T-cell (primary cell): Measurements from ENCODE around the gene GCK. TPM values are rescaled to one million over a fixed set of nuclear protein-coding genes. Genes with fewer than 3 reads are reported as not detected.

Experiments used
- ATAC-seq, 4 experiments: fragments of 200-7000 bp in 3 of 4; fragments of 150-1000 bp in 1 of 4; cut with Tn5 transposase; replicated peaks in 1 of 4; 1 replicate in 3 of 4; 2 replicates in 1 of 4; pipeline ENCODE4 v1.10.0; 2021; ENCODE audit warnings: moderate library complexity in 3 of 4, mild to moderate bottlenecking in 2 of 4, moderate number of reproducible peaks in 1 of 4
- CTCF ChIA-PET, 2 donors: fragments of 300-600 bp; sonication (Branson Sonifier 250); formaldehyde crosslinking; loops; one replicate each; lab custom pipeline; 2022; ENCODE audit warnings: antibody characterized with exemption in 2 of 2; lab: Charles Lee
- POLR2A ChIA-PET, 2 donors: fragments of 300-600 bp; sonication (Branson Sonifier 250); formaldehyde crosslinking; loops; one replicate each; lab custom pipeline; 2022; ENCODE audit warnings: antibody characterized with exemption in 2 of 2; lab: Charles Lee
- DNase-seq, 35 experiments: peaks; one replicate each; pipeline versions ENCODE4 v3.0.0 to v3.0.0-alpha.2; 2013 to 2023
- H3K27ac ChIP-seq: one replicate; pipeline ENCODE4 v1.5.1; 2013; ENCODE audit warnings: low read length
- H3K27me3 ChIP-seq, 2 experiments: replicated peaks in 1 of 2; 1 replicate in 1 of 2; 2 replicates in 1 of 2; pipeline versions ENCODE4 v1.6.1 to v1.7.0; 2013; ENCODE audit warnings: low read length in 1 of 2, mixed read lengths in 1 of 2; ENCODE audit not compliant: control insufficient read depth in 2 of 2, insufficient read depth in 2 of 2; ENCODE audit errors: extremely low read depth in 1 of 2
- H3K36me3 ChIP-seq, 2 donors: 1 replicate in 1 of 2; 2 replicates in 1 of 2; pipeline versions ENCODE4 v1.6.1 to v1.7.0; 2013; ENCODE audit warnings: low read length in 1 of 2; ENCODE audit not compliant: control insufficient read depth in 2 of 2, insufficient read depth in 1 of 2; ENCODE audit errors: extremely low read depth in 1 of 2
- H3K4me1 ChIP-seq, 2 experiments: 1 replicate in 1 of 2; 2 replicates in 1 of 2; pipeline versions ENCODE4 v1.6.1 to v1.7.0; 2013; ENCODE audit warnings: low read length in 2 of 2, mixed read lengths in 1 of 2; ENCODE audit not compliant: insufficient read depth in 2 of 2, control insufficient read depth in 1 of 2; ENCODE audit errors: extremely low read depth in 1 of 2
- H3K4me3 ChIP-seq, 2 donors: 1 replicate in 1 of 2; 2 replicates in 1 of 2; pipeline versions ENCODE4 v1.5.1 to v1.7.0; 2013; ENCODE audit warnings: mild to moderate bottlenecking in 2 of 2, low read length in 1 of 2, moderate library complexity in 1 of 2; ENCODE audit not compliant: control insufficient read depth in 1 of 2; ENCODE audit errors: extremely low read depth in 1 of 2
- H3K9me3 ChIP-seq: 2 replicates; pipeline ENCODE4 v1.7.0; 2013
- H3K27ac Mint-ChIP-seq, 2 donors: one replicate each; pipeline ENCODE4 v1.8.0; 2020 to 2021; ENCODE audit warnings: mild to moderate bottlenecking in 2 of 2, mixed read lengths in 2 of 2
- H3K27me3 Mint-ChIP-seq, 2 donors: one replicate each; pipeline ENCODE4 v1.8.0; 2021 to 2022; ENCODE audit warnings: mixed read lengths in 2 of 2
- H3K36me3 Mint-ChIP-seq: one replicate; pipeline ENCODE4 v1.8.0; 2021; ENCODE audit warnings: mixed read lengths
- H3K4me1 Mint-ChIP-seq, 3 donors: one replicate each; pipeline ENCODE4 v1.8.0; 2020 to 2022; ENCODE audit warnings: mixed read lengths in 3 of 3, mild to moderate bottlenecking in 1 of 3
- H3K4me3 Mint-ChIP-seq, 3 donors: one replicate each; pipeline ENCODE4 v1.8.0; 2020 to 2022; ENCODE audit warnings: mild to moderate bottlenecking in 3 of 3, mixed read lengths in 3 of 3, moderate library complexity in 3 of 3
- H3K9me3 Mint-ChIP-seq, 3 donors: one replicate each; pipeline ENCODE4 v1.8.0; 2020 to 2022; ENCODE audit warnings: mixed read lengths in 3 of 3
- WGBS: methylation state at CpG from one replicate; pipeline ENCODE4 v1.1.5; 2013; ENCODE audit warnings: missing lambda C conversion rate; ENCODE audit not compliant: insufficient coverage; 5-methylcytosine and 5-hydroxymethylcytosine counted together
- total RNA-seq, 35 experiments: library from RNA in 6 of 35; stranded (reverse) in 6 of 35; fragments of 120-200 nt in 1 of 35; gene quantifications; one replicate each; pipeline versions ENCODE4 v1.2.1 to v1.2.4 and lab custom pipeline; 2013 to 2026

Gene GCK
- total RNA-seq, 5 donors from 2014 or later (not counting 1 experiment from before 2014, with no cell fraction given): 0.28 to 0.82 (median 0.43) TPM; not detected in 1

DNA sequence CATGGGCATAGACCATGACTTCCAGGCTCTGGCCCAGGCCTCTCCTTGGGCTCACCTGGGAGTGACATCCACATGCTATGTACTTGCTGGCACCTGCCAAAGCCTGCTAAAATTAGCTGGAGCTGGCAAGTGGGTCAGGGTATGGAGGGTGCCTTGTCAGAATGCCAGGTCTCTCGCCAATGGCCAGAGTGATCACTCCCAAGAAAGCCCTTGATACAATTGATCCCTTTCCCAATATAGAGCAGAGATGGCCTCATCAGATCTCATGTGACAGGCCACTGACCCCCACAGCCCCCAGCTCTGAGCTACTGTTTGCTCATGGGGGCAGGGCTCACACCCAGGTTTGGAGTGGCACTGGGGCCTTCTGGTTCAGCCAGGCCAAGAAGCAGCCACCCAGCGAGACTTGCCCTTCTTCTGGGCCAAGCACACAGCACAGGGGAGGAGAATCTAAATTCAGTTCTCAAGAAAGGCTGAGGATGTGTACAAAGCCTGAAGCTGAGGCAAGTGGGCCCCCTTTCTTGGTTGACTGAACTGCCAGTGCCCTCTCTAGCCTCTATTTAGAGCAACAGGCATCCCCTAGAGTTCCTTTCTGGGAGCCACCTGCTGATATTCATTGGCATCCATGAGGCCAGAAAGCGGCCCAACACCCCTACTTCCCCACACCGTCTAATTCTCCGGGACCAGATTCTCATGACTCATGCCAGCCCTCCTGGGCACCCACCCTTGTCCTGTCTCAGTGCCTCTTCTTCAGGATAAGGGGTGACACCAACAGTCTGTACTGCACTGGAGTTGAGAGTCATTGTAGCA, 29.2 kb downstream of the GCK start:
- Histone ChIP-seq H3K36me3 (no peaks in the 10 kb centered on the region), H3K9me3 (no peaks in the 10 kb centered on the region), H3K4me1 (no peaks in the 10 kb centered on the region), H3K27ac (no peak overlapping the region), H3K27me3 (peaks cover 0 to 29% of the 10 kb centered on the region in 2 experiments), H3K4me3 (no peak overlapping the region)
- Mint-ChIP-seq H3K27ac (no peak overlapping the region), H3K36me3 (no peaks in the 10 kb centered on the region), H3K9me3 (peaks cover 0 to 3% (median 0%) of the 10 kb centered on the region in 3 donors), H3K4me3 (no peak overlapping the region), H3K4me1 (no peaks in the 10 kb centered on the region), H3K27me3 (peaks cover 0 to 7% of the 10 kb centered on the region in 2 donors)
- POLR2A ChIA-PET: no interaction called here
- no peak for DNase-seq
- ATAC-seq: no peak
- CTCF ChIA-PET: no interaction called here
- WGBS: 83% methylated on average over 2 of the region's 5 CpGs

DNA sequence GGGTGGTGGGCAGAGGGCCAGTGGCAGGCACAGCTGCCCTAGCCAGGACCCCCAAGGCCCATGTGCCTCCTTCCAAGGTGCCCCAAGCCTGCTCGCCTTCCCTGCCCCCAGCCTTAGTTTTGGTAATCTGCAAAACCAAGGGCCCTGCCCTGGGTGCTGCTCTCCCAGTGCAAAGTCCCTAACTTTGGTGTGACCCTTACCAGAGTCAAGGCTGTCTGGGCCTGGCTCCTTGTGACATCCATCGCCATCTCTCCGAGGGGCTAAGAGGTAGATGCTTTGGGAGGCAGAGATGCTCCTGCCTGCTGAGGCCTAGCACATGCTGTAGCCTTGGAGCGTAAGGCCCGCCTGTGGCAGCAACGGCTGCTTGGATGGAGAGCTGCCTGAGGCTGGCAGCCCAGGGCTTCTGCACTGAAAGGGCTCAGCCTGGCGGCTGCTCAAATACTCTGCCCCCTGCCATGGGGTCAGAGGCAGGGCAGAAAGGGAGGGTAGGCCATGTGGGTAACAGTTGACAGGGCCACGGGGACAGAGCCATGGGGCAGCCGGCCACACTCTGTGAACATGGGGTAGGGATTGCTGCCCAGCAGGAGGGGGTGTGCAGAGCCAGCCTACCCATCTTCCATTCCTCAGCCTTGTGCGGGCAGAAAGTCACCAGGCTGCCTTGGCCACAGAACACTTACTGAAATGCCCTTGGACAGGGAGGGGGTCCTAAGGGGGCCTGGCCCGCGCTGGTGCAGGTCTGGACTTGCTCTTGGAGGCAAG, 30.2 kb downstream of the GCK start:
- ChIA-PET POLR2A (no interaction called here), CTCF (no interaction called here)
- Histone ChIP-seq H3K36me3 (no peaks in the 10 kb centered on the region), H3K9me3 (no peaks in the 10 kb centered on the region), H3K27me3 (peaks cover 0 to 31% of the 10 kb centered on the region in 2 experiments), H3K4me1 (no peaks in the 10 kb centered on the region), H3K4me3 (no peak overlapping the region), H3K27ac (no peak overlapping the region)
- no peaks in the 10 kb centered on the region for H3K9me3 Mint-ChIP-seq
- H3K27me3 Mint-ChIP-seq: peaks cover 0 to 7% of the 10 kb centered on the region in 2 donors
- no peak overlapping the region for H3K27ac Mint-ChIP-seq
- ATAC-seq (no peak), DNase-seq (no peak)
- 94% methylated on average over 6 of the region's 12 CpGs for WGBS
- no peaks in the 10 kb centered on the region for H3K4me1 Mint-ChIP-seq
- no peak overlapping the region for H3K4me3 Mint-ChIP-seq
- H3K36me3 Mint-ChIP-seq: no peaks in the 10 kb centered on the region

DNA sequence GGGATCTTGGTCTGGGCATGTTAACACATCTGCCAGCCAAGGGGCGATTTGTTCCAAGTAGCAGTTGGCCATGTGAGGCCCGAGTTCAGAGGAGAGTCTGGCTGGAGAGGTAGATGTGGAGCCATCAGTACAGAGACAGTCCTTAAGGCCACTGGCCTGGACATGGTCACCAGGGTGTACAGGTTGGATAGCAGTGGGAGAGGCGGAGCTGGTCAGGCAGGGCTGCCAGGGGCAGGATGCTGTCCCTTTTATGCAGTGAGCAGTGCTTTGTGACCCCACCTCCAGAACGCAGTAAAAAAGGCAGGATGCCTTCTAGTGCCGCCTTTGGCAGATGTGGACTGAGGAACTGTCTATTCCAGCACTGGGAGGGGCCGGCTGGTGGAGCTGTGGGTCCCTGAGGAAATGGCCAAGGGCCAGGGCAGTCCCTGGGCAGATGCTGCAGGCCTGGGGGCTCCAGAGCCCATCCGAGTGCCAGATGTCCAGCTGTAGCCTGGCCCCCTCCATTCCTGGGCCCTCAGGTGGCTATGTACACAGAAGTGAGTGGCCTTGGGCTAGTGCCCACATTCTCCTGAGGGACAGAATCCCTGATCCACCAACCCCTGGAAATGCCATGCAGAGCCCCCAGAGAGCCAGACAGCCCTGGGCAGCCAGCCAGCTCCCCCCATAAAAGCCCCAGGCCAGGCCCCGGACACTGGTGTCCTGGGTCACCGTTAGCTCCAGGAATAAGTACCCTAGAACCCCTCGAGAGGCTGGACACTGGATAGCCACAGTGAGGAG, 31.0 kb downstream of the GCK start:
- H3K4me3 ChIP-seq: no peak overlapping the region
- H3K27me3 ChIP-seq: peaks cover 0 to 31% of the 10 kb centered on the region in 2 experiments
- H3K27ac ChIP-seq: no peak overlapping the region
- no peaks in the 10 kb centered on the region for H3K9me3 ChIP-seq
- no peaks in the 10 kb centered on the region for H3K4me1 ChIP-seq
- Mint-ChIP-seq H3K4me3 (no peak overlapping the region), H3K9me3 (no peaks in the 10 kb centered on the region), H3K36me3 (no peaks in the 10 kb centered on the region), H3K27me3 (peaks cover 0 to 7% of the 10 kb centered on the region in 2 donors), H3K27ac (no peak overlapping the region), H3K4me1 (no peaks in the 10 kb centered on the region)
- ChIA-PET POLR2A (no interaction called here), CTCF (no interaction called here)
- 87% methylated on average over 7 of the region's 10 CpGs for whole genome bisulfite sequencing
- no peaks in the 10 kb centered on the region for H3K36me3 ChIP-seq
- ATAC-seq (no peak), DNase-seq (no peak)

DNA sequence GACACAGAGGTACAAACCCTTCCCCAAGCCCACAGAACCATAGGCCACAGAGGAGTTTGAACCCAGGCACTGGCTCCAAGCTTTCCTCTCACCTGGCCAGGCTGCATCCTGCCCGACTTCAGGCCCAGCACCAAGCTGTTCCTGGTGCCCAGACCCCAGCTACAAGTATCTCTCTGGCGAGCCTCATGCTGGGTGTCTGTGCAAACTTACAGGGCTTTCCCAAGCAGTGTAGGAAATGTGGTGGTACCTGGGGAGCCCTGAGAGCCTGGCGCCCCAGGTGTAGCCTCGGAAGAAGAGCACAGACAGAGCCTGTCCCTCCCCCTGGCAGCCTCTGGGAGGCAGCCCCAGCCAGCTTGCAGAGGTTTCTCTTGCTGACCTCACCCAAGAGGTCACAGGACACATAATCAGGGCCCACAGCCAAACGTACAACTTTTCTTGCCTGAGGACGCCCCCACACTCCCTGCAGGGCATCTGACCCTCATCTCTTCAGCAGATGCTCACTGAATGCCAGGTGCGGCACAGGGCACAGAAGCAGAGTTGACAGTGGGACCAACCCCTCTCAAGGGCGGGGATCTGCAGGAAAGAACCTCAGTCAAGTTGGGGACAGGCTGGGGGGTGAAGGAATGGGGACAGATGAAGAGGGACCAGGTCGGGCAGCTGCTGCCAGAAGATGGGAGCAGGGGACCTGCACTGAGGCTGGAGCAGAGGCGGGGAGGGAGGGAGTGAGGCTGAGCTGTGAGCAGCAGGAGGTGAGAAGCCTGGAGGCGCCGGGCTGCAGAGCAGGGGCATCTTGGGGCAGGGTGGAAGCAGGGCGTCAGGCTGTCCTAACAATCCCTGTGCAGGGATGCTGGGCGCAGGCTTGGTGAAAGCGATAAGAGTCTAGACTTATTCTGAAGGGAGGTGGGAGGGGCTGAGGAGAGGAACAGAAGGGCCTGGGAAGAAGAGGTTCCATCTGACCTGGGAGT, 31.8 kb downstream of the GCK start:
- no peaks in the 10 kb centered on the region for H3K9me3 ChIP-seq
- peaks cover 0 to 27% of the 10 kb centered on the region in 2 experiments for H3K27me3 ChIP-seq
- no peak overlapping the region for H3K4me3 Mint-ChIP-seq
- POLR2A ChIA-PET: no interaction called here
- no peak overlapping the region for H3K27ac Mint-ChIP-seq
- no peaks in the 10 kb centered on the region for H3K4me1 Mint-ChIP-seq
- no peaks in the 10 kb centered on the region for H3K4me1 ChIP-seq
- DNase-seq: no peak
- no peaks in the 10 kb centered on the region for H3K36me3 Mint-ChIP-seq
- H3K4me3 ChIP-seq: no peak overlapping the region
- CTCF ChIA-PET: no interaction called here
- H3K27me3 Mint-ChIP-seq: peaks cover 0 to 3% of the 10 kb centered on the region in 2 donors
- H3K27ac ChIP-seq: no peak overlapping the region
- no peaks in the 10 kb centered on the region for H3K36me3 ChIP-seq
- no peaks in the 10 kb centered on the region for H3K9me3 Mint-ChIP-seq
- ATAC-seq: no peak
- WGBS: 88% methylated on average over 15 of the region's 15 CpGs

DNA sequence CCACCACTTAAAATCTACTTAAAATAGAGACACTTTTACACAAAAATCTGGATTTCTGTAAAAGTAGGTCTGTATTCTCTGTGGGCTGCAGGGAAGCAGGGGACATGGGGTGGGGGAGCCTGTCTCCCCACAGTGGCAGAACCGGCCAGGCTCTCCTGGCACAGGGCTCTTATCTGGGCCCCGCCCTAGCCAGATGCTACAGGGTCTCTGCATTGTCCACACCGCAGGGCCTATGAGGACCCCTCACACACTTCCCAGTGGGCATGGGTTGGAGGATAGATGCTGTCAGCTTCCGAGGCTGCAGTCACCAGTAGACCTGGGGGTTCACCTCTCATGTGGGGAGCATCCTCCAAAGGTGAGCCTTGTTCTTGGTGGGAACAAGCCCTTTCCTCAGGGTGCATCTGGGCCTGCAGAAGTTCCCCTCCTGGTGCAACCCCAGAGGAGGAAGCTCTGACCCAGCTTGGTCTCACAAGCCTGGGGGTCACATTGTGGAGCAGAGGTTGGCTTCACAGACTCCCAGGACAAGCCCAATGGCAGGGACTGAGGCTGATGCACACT, 32.7 kb downstream of the GCK start:
- Mint-ChIP-seq H3K27me3 (no peaks in the 10 kb centered on the region), H3K4me3 (no peak overlapping the region), H3K36me3 (no peaks in the 10 kb centered on the region), H3K27ac (no peak overlapping the region), H3K9me3 (no peaks in the 10 kb centered on the region), H3K4me1 (no peaks in the 10 kb centered on the region)
- Histone ChIP-seq H3K9me3 (no peaks in the 10 kb centered on the region), H3K27ac (no peak overlapping the region), H3K36me3 (no peaks in the 10 kb centered on the region), H3K4me1 (no peaks in the 10 kb centered on the region), H3K27me3 (peaks cover 0 to 23% of the 10 kb centered on the region in 2 experiments), H3K4me3 (no peak overlapping the region)
- CTCF ChIA-PET: no interaction called here
- 83% methylated on average over 1 of the region's 4 CpGs for WGBS
- ATAC-seq (no peak), DNase-seq (no peak)
- POLR2A ChIA-PET: no interaction called here
